Thoracic aorta (tissue), 2 donors: ENCODE results near the gene IVNS1ABP. TPM values are rescaled to one million over a fixed set of nuclear protein-coding genes. Genes with fewer than 3 reads are reported as not detected.

Experiments
- ATAC-seq: fragments of 150-250 bp; one replicate; pipeline ENCODE4 v1.8.0; 2017; ENCODE audit warnings: low read depth; ENCODE audit not compliant: insufficient number of reproducible peaks, low FRiP score
- DNase-seq: peaks from one replicate; pipeline ENCODE4 v3.0.0-alpha.2; 2020; ENCODE audit warnings: low spot score
- H3K27ac ChIP-seq, 2 donors: fragments of 200-600 bp; sonication (generic); 1 replicate in 1 of 2; 2 replicates in 1 of 2; pipeline ENCODE4 v1.5.1; 2016; ENCODE audit warnings: mild to moderate bottlenecking in 2 of 2, moderate library complexity in 2 of 2
- H3K27me3 ChIP-seq: fragments of 200-600 bp; sonication (generic); replicated peaks from 2 replicates; pipeline ENCODE4 v1.6.0; 2016; ENCODE audit warnings: mild to moderate bottlenecking; ENCODE audit not compliant: insufficient read depth
- H3K36me3 ChIP-seq: fragments of 200-600 bp; sonication (generic); one replicate; pipeline ENCODE4 v1.5.1; 2016
- H3K4me1 ChIP-seq, 2 donors: fragments of 200-600 bp; sonication (generic); 1 replicate in 1 of 2; 2 replicates in 1 of 2; pipeline versions ENCODE4 v1.5.1 to v1.6.0; 2016; ENCODE audit warnings: low read depth in 2 of 2, mild to moderate bottlenecking in 1 of 2; ENCODE audit not compliant: control insufficient read depth in 1 of 2
- H3K4me3 ChIP-seq: fragments of 200-600 bp; sonication (generic); 2 replicates; pipeline ENCODE4 v1.5.1; 2016; ENCODE audit warnings: mild to moderate bottlenecking
- H3K9me3 ChIP-seq: fragments of 200-600 bp; sonication (generic); 2 replicates; pipeline ENCODE4 v1.5.1; 2016
- total RNA-seq, 2 donors: library from RNA; depleted of rRNA; stranded (reverse); fragments of >200 nt; gene quantifications; one replicate each; pipeline versions ENCODE4 v1.1.0 to v1.2.3, GENCODE V29; 2016
- TF ChIP-seq, protein P1 (sequence below): fragments of 200-600 bp; sonication (generic); IDR thresholded peaks from one replicate; pipeline ENCODE4 v1.5.1; 2019; ENCODE audit warnings: antibody characterized with exemption

IVNS1ABP gene
- total RNA-seq, 2 donors from 2014 or later = 44.0 to 72.0 TPM

DNA sequence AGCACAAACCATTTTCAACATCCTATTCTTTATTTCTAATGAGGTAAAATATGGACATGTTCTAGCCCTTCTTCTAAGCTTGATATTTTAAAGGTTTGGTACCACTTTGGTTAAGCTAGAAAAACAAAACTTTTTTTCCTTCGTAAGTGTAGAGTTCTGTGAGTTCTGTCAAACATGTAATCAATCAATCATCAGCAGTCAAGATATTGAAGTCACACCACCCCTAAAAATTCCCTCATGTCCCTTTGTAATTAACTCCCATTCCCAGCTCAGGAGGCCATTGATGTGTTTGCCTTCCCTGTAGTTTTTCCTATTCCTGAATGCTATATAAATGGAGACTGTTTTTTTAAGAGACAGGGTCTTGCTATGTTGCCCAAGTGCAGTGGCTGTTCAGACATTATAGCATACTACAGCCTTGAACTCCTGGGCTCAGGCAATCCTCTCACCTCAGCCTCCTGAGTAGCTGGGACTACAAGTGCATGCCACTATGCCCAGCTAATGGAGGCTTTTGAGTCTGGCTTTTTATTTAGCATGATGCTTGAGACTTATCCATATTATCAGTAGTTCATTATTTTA is 23.0 kb downstream of the IVNS1ABP start:
- TF ChIP-seq, protein P1, sequence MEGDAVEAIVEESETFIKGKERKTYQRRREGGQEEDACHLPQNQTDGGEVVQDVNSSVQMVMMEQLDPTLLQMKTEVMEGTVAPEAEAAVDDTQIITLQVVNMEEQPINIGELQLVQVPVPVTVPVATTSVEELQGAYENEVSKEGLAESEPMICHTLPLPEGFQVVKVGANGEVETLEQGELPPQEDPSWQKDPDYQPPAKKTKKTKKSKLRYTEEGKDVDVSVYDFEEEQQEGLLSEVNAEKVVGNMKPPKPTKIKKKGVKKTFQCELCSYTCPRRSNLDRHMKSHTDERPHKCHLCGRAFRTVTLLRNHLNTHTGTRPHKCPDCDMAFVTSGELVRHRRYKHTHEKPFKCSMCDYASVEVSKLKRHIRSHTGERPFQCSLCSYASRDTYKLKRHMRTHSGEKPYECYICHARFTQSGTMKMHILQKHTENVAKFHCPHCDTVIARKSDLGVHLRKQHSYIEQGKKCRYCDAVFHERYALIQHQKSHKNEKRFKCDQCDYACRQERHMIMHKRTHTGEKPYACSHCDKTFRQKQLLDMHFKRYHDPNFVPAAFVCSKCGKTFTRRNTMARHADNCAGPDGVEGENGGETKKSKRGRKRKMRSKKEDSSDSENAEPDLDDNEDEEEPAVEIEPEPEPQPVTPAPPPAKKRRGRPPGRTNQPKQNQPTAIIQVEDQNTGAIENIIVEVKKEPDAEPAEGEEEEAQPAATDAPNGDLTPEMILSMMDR = no peak
- Histone ChIP-seq H3K4me3 (no peak overlapping the region), H3K9me3 (no peaks in the 10 kb centered on the region), H3K27ac (no peak overlapping the region), H3K27me3 (no peaks in the 10 kb centered on the region), H3K4me1 (no peaks in the 10 kb centered on the region), H3K36me3 (peaks cover 12% of the 10 kb centered on the region)
- DNase-seq (no peak), ATAC-seq (no peak)

DNA sequence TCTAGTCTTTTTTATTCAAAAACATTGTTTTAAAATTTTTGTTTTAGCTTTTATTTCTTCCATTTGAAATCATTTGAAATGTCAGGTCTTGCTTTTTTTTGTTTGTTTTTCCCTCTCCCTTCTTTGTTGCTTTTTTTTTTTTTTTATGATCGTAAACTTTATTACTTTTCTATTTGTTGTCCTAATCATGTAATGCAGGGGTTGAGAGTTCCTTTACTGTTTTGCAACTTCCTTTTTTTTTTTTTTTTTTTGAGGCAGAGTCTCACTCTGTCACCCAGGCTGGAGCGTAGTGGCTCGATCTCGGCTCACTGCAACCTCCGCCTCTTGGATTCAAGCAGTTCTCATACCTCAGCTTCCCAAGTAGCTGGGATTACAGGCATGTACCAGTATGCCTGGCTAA is 24.8 kb downstream of the IVNS1ABP start:
- H3K27me3 ChIP-seq = no peaks in the 10 kb centered on the region
- no peaks in the 10 kb centered on the region for H3K4me1 ChIP-seq
- H3K27ac ChIP-seq = no peak overlapping the region
- H3K9me3 ChIP-seq = no peaks in the 10 kb centered on the region
- ATAC-seq (no peak), DNase-seq (no peak)
- H3K36me3 ChIP-seq = peaks cover 6% of the 10 kb centered on the region
- no peak overlapping the region for H3K4me3 ChIP-seq
- TF ChIP-seq, protein P1 = no peak

DNA sequence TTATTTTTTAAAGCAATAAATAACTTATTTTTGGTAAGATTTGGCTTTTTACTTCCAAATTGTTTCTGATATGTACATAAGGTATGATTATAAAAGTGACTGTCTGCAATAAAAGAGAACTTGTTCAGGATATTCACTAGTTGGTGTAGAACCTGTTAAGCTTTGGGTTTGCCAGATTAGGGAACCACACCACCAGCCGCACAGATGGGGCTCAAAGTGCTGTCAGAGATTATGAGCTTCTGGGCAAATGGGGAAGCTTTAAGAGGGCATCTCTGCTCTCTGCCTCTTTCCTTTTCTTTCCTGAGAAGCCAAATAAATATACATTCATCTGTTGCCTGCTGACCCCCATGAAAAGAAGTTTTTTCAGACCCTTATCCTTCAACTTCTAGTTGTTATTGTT is 25.4 kb downstream of the IVNS1ABP start:
- Histone ChIP-seq H3K27ac (no peak overlapping the region), H3K36me3 (peaks cover 6% of the 10 kb centered on the region), H3K4me3 (no peak overlapping the region), H3K27me3 (no peaks in the 10 kb centered on the region), H3K9me3 (no peaks in the 10 kb centered on the region), H3K4me1 (no peaks in the 10 kb centered on the region)
- no peak for ATAC-seq
- TF ChIP-seq, protein P1 = no peak
- DNase-seq = no peak

DNA sequence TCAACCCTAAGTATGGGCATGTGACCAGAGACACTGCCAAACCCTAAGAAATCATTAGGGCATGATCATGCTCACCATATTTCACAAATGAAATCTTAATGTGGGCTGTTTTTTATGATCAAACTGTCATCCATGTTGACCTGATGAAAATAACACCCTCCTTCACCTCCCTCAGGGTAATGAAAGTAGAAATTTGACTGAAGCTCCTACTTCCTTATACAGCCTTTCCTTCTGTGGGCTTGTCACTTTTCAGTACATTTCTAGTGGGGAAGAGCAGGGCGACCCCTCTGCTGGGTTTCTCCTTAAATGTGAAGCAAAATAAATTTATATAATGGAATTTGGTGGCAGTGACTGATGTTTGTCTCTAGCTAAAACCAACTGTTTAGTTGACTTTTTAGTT is 25.9 kb downstream of the IVNS1ABP start:
- no peak for ATAC-seq
- no peaks in the 10 kb centered on the region for H3K27me3 ChIP-seq
- peaks cover 1% of the 10 kb centered on the region for H3K36me3 ChIP-seq
- H3K27ac ChIP-seq = no peak overlapping the region
- TF ChIP-seq, protein P1 = no peak
- H3K4me3 ChIP-seq = no peak overlapping the region
- no peak for DNase-seq
- H3K9me3 ChIP-seq = no peaks in the 10 kb centered on the region
- no peaks in the 10 kb centered on the region for H3K4me1 ChIP-seq

DNA sequence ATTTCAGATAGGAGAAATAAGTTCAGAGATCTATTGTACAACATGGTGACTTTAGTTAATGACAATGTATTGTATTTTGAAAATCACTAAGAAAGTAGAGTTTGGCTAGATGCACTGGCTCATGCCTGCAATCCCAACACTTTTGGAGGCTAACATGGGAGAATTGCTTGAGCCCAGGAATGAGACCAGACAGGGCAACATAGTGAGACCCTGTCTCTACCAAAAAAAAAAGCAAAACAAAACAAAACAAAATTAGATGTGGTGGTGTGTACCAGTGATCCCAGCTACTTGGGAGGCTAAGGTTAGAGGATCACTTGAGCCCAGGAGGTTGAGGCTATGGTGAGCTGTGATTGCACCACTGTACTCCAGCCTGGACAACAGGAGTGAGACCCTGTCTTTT is 27.2 kb downstream of the IVNS1ABP start:
- ATAC-seq = no peak
- Histone ChIP-seq H3K9me3 (no peaks in the 10 kb centered on the region), H3K27ac (no peak overlapping the region), H3K36me3 (no peaks in the 10 kb centered on the region), H3K4me3 (no peak overlapping the region), H3K4me1 (no peaks in the 10 kb centered on the region), H3K27me3 (no peaks in the 10 kb centered on the region)
- TF ChIP-seq, protein P1 = no peak
- no peak for DNase-seq
